Stimulated activated CD8-positive, alpha-beta memory T cell treated with anti-CD3 and anti-CD28 coated beads, Interleukin-4, amount 100 ng/mL, for 4 hours (primary cell): ENCODE results near the gene TMEM42.

Experiments
- DNase-seq, 2 donors: peaks; one replicate each; pipeline ENCODE4 v3.0.0-alpha.2; 2020; ENCODE audit warnings: low read depth in 2 of 2, low spot score in 1 of 2

Gene TMEM42

GRCh38 chr3:44874308-44874707 lies 12.6 kb downstream of the TMEM42 start, which contains the start of gene TGM4:
TGM4 (plus strand) TSS chr3:44874608; CDS start chr3:44874679, 71 bp downstream.
- DNase-seq, result no peak

GRCh38 chr3:44875596-44875995 lies 13.9 kb downstream of the TMEM42 start:
- DNase-seq, result no peak

GRCh38 chr3:44877333-44877732 lies 15.6 kb downstream of the TMEM42 start:
- no peak for DNase-seq

- no peak for DNase-seq
Measured at GRCh38 chr3:44880284-44880683, 18.6 kb downstream of the TMEM42 start.

GRCh38 chr3:44883213-44883955 lies 21.7 kb downstream of the TMEM42 start:
- DNase-seq, result no peak

- no peak for DNase-seq
Measured at GRCh38 chr3:44883999-44884431, 22.3 kb downstream of the TMEM42 start.

GRCh38 chr3:44885618-44886017 lies 23.9 kb downstream of the TMEM42 start:
- no peak for DNase-seq

GRCh38 chr3:44886561-44886960 lies 24.8 kb downstream of the TMEM42 start:
- no peak for DNase-seq

GRCh38 chr3:44887101-44887500 lies 25.4 kb downstream of the TMEM42 start:
- no peak for DNase-seq

- no peak for DNase-seq
Measured at GRCh38 chr3:44890258-44890657, 28.5 kb downstream of the TMEM42 start.

- no peak for DNase-seq
Measured at GRCh38 chr3:44890852-44891251, 29.1 kb downstream of the TMEM42 start.

GRCh38 chr3:44892689-44893088 lies 31.0 kb downstream of the TMEM42 start:
- DNase-seq, result no peak

GRCh38 chr3:44893097-44893496 lies 31.4 kb downstream of the TMEM42 start:
- DNase-seq, result no peak

- DNase-seq, result no peak
Measured at GRCh38 chr3:44894485-44894884, 32.8 kb downstream of the TMEM42 start.

GRCh38 chr3:44896440-44896839 lies 34.7 kb downstream of the TMEM42 start:
- no peak for DNase-seq

- no peak for DNase-seq
Measured at GRCh38 chr3:44899683-44900367, 38.1 kb downstream of the TMEM42 start.

GRCh38 chr3:44902628-44903027 lies 40.9 kb downstream of the TMEM42 start:
- no peak for DNase-seq

GRCh38 chr3:44903314-44903713 lies 41.6 kb downstream of the TMEM42 start:
- DNase-seq, result no peak

- DNase-seq, result no peak
Measured at GRCh38 chr3:44903751-44904150, 42.0 kb downstream of the TMEM42 start.

- DNase-seq, result no peak
Measured at GRCh38 chr3:44905446-44906157, 43.9 kb downstream of the TMEM42 start.

- DNase-seq, result no peak
Measured at GRCh38 chr3:44906997-44907396, 45.3 kb downstream of the TMEM42 start.

GRCh38 chr3:44907612-44908011 lies 45.9 kb downstream of the TMEM42 start:
- no peak for DNase-seq
